Endothelial cell of umbilical vein (primary cell): ENCODE data around the gene P2RX1. TPM values are rescaled to one million over a fixed set of nuclear protein-coding genes. Genes with fewer than 3 reads are reported as not detected.

Source experiments
- BruUV-seq: library from RNA; stranded (reverse); fragments of 400-500 nt; replicated peaks from 2 replicates; lab custom pipeline; 2021; lab: Mats Ljungman, UMichigan
- CTCF ChIA-PET: fragments of 300-600, 350-600 bp; sonication (Branson Sonifier 250); formaldehyde crosslinking; loops from one replicate; lab custom pipeline; 2021; ENCODE audit warnings: antibody characterized with exemption, inconsistent platforms; lab: Charles Lee
- POLR2A ChIA-PET: fragments of 300-600, 350-600 bp; sonication (Branson Sonifier 250); formaldehyde crosslinking; loops from one replicate; lab custom pipeline; 2021; ENCODE audit warnings: antibody characterized with exemption, inconsistent platforms; lab: Charles Lee
- DNase-seq: peaks from one replicate; pipeline ENCODE4 v3.0.0-alpha.2; 2011; ENCODE audit warnings: low read depth, low spot score
- FAIRE-seq: peaks from 2 replicates; lab custom pipeline; 2011; peaks lifted over from hg19 to GRCh38; lab: Jason Lieb, UNC
- H2AFZ ChIP-seq: 2 replicates; pipeline ENCODE4 v1.6.0; 2012; ENCODE audit warnings: low read depth, low read length, control low read depth, inconsistent platforms
- H3K27ac ChIP-seq: 2 replicates; pipeline ENCODE4 v1.5.1; 2011; ENCODE audit warnings: low read depth, mild to moderate bottlenecking, control low read depth, low read length, moderate library complexity; ENCODE audit not compliant: insufficient read depth
- H3K27me3 ChIP-seq, 2 experiments: 2 replicates each; pipeline versions ENCODE4 v1.6.0 to v1.6.1; 2011; ENCODE audit warnings: low read length in 2 of 2, mixed read lengths in 1 of 2; ENCODE audit not compliant: control insufficient read depth in 2 of 2, insufficient read depth in 2 of 2
- H3K36me3 ChIP-seq, 2 experiments: 2 replicates in 1 of 2; 3 replicates in 1 of 2; pipeline ENCODE4 v1.5.1; 2011; ENCODE audit warnings: low read length in 2 of 2, mild to moderate bottlenecking in 1 of 2, moderate library complexity in 1 of 2; ENCODE audit not compliant: control insufficient read depth in 2 of 2, insufficient read depth in 2 of 2; ENCODE audit errors: extremely low read depth in 1 of 2
- H3K4me1 ChIP-seq: 3 replicates; pipeline ENCODE4 v1.5.1; 2011; ENCODE audit warnings: mild to moderate bottlenecking, low read length; ENCODE audit not compliant: control insufficient read depth, insufficient read depth; ENCODE audit errors: extremely low read depth
- H3K4me2 ChIP-seq: 2 replicates; pipeline ENCODE4 v1.6.1; 2011; ENCODE audit warnings: low read length, control low read depth, mixed read lengths; ENCODE audit not compliant: insufficient read depth
- H3K4me3 ChIP-seq, 3 experiments: fragments of 200-600 bp in 1 of 3; sonication (generic), shearing (Covaris generic) in 1 of 3; replicated peaks in 1 of 3; 2 replicates each; pipeline ENCODE4 v1.5.1; 2011 to 2016; ENCODE audit warnings: control low read depth in 3 of 3, low read length in 3 of 3, mild to moderate bottlenecking in 2 of 3, inconsistent platforms in 1 of 3, low read depth in 1 of 3, moderate library complexity in 1 of 3; ENCODE audit not compliant: insufficient read depth in 1 of 3
- H3K79me2 ChIP-seq: 2 replicates; pipeline ENCODE4 v1.6.0; 2012; ENCODE audit warnings: low read length, inconsistent platforms; ENCODE audit not compliant: control insufficient read depth, insufficient read depth
- H3K9ac ChIP-seq: replicated peaks from 2 replicates; pipeline ENCODE3; 2011; ENCODE audit warnings: low read length, control low read depth; ENCODE audit not compliant: insufficient read depth; ENCODE audit errors: extremely low read depth
- H3K9me1 ChIP-seq: replicated peaks from 3 replicates; pipeline ENCODE4 v1.6.0; 2011; ENCODE audit warnings: mild to moderate bottlenecking, low read length; ENCODE audit not compliant: control insufficient read depth, insufficient read depth; ENCODE audit errors: extremely low read depth
- H3K9me3 ChIP-seq: replicated peaks from 2 replicates; pipeline ENCODE4 v1.5.1; 2012; ENCODE audit warnings: low read length, inconsistent platforms; ENCODE audit not compliant: control insufficient read depth, insufficient read depth
- H4K20me1 ChIP-seq: replicated peaks from 2 replicates; pipeline ENCODE3; 2011; ENCODE audit warnings: mild to moderate bottlenecking, low read length; ENCODE audit not compliant: control insufficient read depth, insufficient read depth; ENCODE audit errors: extremely low read depth
- EZH2 ChIP-seq: IDR thresholded peaks from 2 replicates; pipeline ENCODE4 v1.6.1; 2012; ENCODE audit warnings: borderline replicate concordance, low read depth, mild to moderate bottlenecking, moderate library complexity, low read length, inconsistent platforms; ENCODE audit not compliant: severe bottlenecking
- FOS ChIP-seq: IDR thresholded peaks from 2 replicates; pipeline ENCODE4 v1.6.1; 2011; ENCODE audit warnings: mild to moderate bottlenecking, low read length, moderate library complexity, borderline replicate concordance; ENCODE audit not compliant: insufficient read depth
- GATA2 ChIP-seq: IDR thresholded peaks from 2 replicates; pipeline ENCODE4 v1.7.0; 2011; ENCODE audit warnings: low read depth, mild to moderate bottlenecking, moderate library complexity, mixed read lengths, low read length; ENCODE audit not compliant: insufficient read length, insufficient read depth
- JUN ChIP-seq: IDR thresholded peaks from 2 replicates; pipeline ENCODE4 v1.6.1; 2011; ENCODE audit warnings: borderline replicate concordance, low read depth; ENCODE audit not compliant: insufficient read length, insufficient read depth
- MYC ChIP-seq: IDR thresholded peaks from one replicate; pipeline ENCODE4 v1.6.1; 2011; ENCODE audit warnings: mild to moderate bottlenecking, low read depth, low read length
- POLR2A ChIP-seq: IDR thresholded peaks from 2 replicates; pipeline ENCODE4 v1.6.1; 2012; ENCODE audit warnings: low read depth, mild to moderate bottlenecking, control low read depth, low read length
- POLR2AphosphoS5 ChIP-seq: IDR thresholded peaks from 2 replicates; pipeline ENCODE4 v1.6.1; 2012; ENCODE audit warnings: low read depth, mild to moderate bottlenecking, control low read depth, low read length, moderate library complexity; ENCODE audit not compliant: insufficient read depth
- dilution Hi-C: fragments of 300-500 bp; cut with MboI; formaldehyde crosslinking; loops from one replicate; pipeline ENCODE4 v1.15.0; 2019; ENCODE audit warnings: low sequenced_read_pairs; ENCODE audit not compliant: extremely low pct_ligation_motif_present
- intact Hi-C: fragments of 100-400 bp; cut with micrococcal nuclease; formaldehyde crosslinking; loops from one replicate; pipeline ENCODE4 v1.10.0; 2022
- polyA plus RNA-seq, 4 experiments: library from polyadenylated mRNA; depleted of rRNA in 3 of 4; stranded (reverse) in 3 of 4; unstranded in 1 of 4; fragments of >200 nt; gene quantifications; 2 replicates each; pipeline versions ENCODE4 v1.2.1 to v1.2.3, GENCODE V29; 2011 to 2012; ENCODE audit warnings: missing spikeins in 1 of 4
- total RNA-seq: library from RNA; stranded (reverse); gene quantifications from 2 replicates; pipeline ENCODE4 v1.2.3, GENCODE V29; 2021
- TF ChIP-seq, protein P1 (sequence below): IDR thresholded peaks from 2 replicates; pipeline ENCODE4 v1.6.1; 2011; ENCODE audit not compliant: insufficient read depth, insufficient read length
- TF ChIP-seq, protein P2 (sequence below), 2 donors: IDR thresholded peaks; 1 replicate in 1 of 2; 2 replicates in 1 of 2; pipeline ENCODE4 v1.5.1; 2011; ENCODE audit warnings: low read length in 2 of 2, mild to moderate bottlenecking in 2 of 2, moderate library complexity in 2 of 2, control low read depth in 1 of 2, inconsistent platforms in 1 of 2, low read depth in 1 of 2; ENCODE audit not compliant: insufficient read depth in 1 of 2; ENCODE audit errors: extremely low read depth in 1 of 2

P2RX1 gene
- total and polyA plus RNA-seq, 2 donors (not counting 3 experiments of a cell fraction or from before 2014, with no cell fraction given): not detected

DNA sequence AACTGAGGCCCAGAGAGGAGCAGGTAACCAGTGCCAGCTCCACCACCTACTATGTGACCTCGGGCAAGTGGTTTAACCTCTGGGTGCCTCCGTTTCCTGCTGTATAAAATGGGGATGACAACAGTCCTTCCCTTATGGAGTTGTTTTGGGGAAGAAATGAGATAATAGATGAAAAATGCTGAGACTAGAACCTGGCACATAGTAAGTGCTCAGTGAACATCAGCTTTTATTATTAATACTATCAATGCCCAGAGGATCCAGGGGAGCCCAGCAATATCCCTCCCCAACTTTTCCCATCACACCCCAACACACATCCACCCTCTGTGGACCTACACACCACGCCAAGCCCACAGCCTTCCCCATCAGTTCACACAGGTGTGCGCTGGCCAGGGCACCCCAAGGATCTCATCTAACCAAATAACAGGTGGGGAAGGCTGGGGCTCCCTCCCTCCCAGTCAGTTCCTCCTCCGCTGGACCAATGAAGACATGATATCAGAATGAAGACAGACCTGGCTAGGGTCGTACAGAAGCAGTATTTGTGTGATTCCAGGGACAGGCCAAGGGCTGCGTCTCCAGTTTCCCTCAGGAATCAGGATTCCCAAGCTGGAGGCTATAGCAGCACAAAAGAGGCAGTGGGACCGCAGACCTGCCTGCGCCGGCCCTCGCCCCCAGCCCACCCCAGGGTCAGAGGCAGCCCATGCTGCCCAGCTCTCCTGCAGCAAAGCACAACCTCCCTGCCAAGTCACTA, 46.1 kb upstream of the P2RX1 start:
- FAIRE-seq (no peak), DNase-seq (no peak)
- Histone ChIP-seq H3K4me1 (peaks cover 8% of the 10 kb centered on the region), H3K9ac (no peak overlapping the region), H3K36me3 (no peaks in the 10 kb centered on the region), H3K4me2 (no peak overlapping the region), H3K27ac (no peak overlapping the region), H3K4me3 (no peak overlapping the region), H3K79me2 (no peaks in the 10 kb centered on the region), H3K9me3 (no peaks in the 10 kb centered on the region), H3K27me3 (peaks cover 20 to 27% of the 10 kb centered on the region in 2 experiments), H2AFZ (no peak overlapping the region), H3K9me1 (no peaks in the 10 kb centered on the region), H4K20me1 (no peaks in the 10 kb centered on the region)
- TF ChIP-seq FOS: no peak
- no TSS peak for BruUV-seq
- intact Hi-C loops: no loop called here
- dilution Hi-C loops: no loop called here
- CTCF ChIA-PET: interaction anchor here (1.4 kb wide), 2 partner anchors 27 to 49 kb away, joined by 4 to 6 read pairs; no protein-coding TSS in a partner anchor
- POLR2A ChIA-PET: no interaction called here

DNA sequence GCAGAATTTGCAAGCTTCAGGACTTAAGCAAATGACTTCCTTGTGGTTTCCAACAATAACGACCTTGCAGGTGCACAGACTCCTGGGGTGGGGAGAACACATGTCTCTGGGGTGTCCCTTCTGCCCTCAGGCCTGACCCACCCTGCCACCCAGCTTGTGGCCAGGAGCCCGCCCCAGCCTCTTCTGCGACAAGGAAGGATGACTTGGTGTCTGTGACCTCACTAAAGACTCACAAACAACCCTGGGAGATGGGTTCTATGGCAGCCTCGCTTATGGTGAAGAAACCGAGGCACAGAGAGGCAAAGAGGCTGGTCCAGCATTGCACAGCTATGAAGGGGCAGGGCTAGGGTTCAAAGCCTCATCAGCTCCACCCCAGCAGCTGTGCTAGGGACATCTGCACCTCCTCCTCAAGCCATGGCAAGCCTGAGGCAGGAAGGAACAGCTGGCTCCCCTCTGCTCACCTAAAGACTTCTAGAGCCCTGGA, 45.3 kb upstream of the P2RX1 start:
- Histone ChIP-seq H2AFZ (no peak overlapping the region), H3K4me2 (no peak overlapping the region), H3K9ac (no peak overlapping the region), H3K9me1 (no peaks in the 10 kb centered on the region), H3K4me3 (no peak overlapping the region), H4K20me1 (no peaks in the 10 kb centered on the region), H3K27me3 (peaks cover 20 to 27% of the 10 kb centered on the region in 2 experiments), H3K27ac (no peak overlapping the region), H3K4me1 (peaks cover 8% of the 10 kb centered on the region), H3K79me2 (no peaks in the 10 kb centered on the region), H3K9me3 (no peaks in the 10 kb centered on the region), H3K36me3 (no peaks in the 10 kb centered on the region)
- FAIRE-seq (no peak), DNase-seq (no peak)
- dilution Hi-C loops (no loop called here), intact Hi-C loops (no loop called here)
- POLR2A ChIA-PET: no interaction called here
- TF ChIP-seq POLR2AphosphoS5 (no peak), FOS (no peak), EZH2 (no peak), JUN (no peak), GATA2 (no peak), MYC (no peak), POLR2A (no peak)
- TF ChIP-seq, protein P1, sequence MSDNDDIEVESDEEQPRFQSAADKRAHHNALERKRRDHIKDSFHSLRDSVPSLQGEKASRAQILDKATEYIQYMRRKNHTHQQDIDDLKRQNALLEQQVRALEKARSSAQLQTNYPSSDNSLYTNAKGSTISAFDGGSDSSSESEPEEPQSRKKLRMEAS: no peak
- TF ChIP-seq, protein P2, sequence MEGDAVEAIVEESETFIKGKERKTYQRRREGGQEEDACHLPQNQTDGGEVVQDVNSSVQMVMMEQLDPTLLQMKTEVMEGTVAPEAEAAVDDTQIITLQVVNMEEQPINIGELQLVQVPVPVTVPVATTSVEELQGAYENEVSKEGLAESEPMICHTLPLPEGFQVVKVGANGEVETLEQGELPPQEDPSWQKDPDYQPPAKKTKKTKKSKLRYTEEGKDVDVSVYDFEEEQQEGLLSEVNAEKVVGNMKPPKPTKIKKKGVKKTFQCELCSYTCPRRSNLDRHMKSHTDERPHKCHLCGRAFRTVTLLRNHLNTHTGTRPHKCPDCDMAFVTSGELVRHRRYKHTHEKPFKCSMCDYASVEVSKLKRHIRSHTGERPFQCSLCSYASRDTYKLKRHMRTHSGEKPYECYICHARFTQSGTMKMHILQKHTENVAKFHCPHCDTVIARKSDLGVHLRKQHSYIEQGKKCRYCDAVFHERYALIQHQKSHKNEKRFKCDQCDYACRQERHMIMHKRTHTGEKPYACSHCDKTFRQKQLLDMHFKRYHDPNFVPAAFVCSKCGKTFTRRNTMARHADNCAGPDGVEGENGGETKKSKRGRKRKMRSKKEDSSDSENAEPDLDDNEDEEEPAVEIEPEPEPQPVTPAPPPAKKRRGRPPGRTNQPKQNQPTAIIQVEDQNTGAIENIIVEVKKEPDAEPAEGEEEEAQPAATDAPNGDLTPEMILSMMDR (IDR thresholded peaks at IDR 0.05; ENCODE audit: extremely low read depth in 1 of 2, insufficient read depth in 1 of 2, low read depth in 1 of 2, low read length in 2 of 2): no peak
- CTCF ChIA-PET: interaction anchor here (1.4 kb wide), 1 partner anchor 27 kb away, joined by 6 read pairs; no protein-coding TSS in a partner anchor
- no TSS peak for BruUV-seq
